Erythroblast (primary cell): ENCODE results near the gene ENTPD8.

Source experiments
- DNase-seq, 2 experiments: peaks; one replicate each; lab custom pipeline; 2025; lab: John Stamatoyannopoulos, UW
- GATA1 ChIP-seq: IDR thresholded peaks from 2 replicates; pipeline ENCODE4 v1.6.1; 2011; ENCODE audit warnings: low read depth, mild to moderate bottlenecking, control low read depth, low read length, moderate library complexity
- POLR2A ChIP-seq: IDR thresholded peaks from 2 replicates; pipeline ENCODE4 v1.6.1; 2011; ENCODE audit warnings: mild to moderate bottlenecking, low read length

Gene ENTPD8

DNA sequence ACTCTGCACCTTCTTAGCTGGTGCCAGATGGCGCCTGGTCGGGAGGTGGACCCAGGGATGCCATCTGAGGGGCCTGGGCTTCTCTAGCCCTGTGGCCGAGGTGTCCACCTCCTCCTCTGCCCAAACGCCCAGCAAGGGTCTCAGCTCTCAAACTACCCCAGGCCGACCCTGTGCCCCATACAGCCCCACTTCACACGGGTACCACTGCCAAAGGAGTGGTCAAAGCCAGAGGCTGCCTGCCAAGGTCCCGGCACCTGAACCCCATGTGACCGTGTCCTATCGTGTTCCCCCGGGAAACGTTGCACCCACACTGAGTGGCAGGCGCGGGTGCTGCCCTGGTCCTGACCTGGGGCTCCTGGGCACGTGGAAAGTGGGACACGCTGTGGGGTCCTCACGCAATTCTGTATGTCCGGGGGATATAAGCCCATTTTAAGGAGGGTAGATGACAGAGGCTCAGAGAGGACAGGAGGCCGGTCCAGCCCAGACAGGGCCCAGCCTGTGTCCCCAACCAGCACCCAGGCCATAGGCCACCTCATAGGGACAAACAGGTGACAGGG lies 1.9 kb downstream of the ENTPD8 start:
- TF ChIP-seq GATA1, result no peak
- TF ChIP-seq POLR2A, result no peak
- no peak for DNase-seq

DNA sequence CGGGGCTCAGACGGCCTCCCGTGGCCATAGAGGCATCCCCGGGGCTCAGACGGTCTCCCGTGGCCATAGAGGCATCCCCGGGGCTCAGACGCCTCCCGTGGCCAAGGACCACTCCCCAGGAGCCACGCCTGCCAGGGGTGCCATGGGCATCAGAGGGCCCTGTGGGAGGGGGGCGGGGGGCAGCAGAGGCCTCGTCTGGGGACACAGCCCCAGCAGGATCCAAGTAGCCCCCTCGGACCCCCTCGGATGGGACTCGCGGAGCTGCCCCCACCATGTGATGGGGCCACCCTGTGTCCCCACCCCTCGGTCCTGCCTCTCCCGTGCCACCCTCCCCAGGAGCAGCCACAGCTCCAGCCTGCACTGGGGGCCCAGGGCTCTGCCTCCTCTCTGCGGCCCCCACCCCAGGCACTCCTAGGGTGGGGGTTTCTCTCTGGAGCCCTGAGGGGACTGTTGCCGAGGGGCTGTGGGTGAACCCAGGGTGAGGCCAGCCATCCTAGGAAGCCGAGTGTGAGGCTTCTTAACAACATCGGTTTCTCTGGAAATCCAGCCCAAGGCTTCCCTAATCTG lies 2.5 kb downstream of the ENTPD8 start:
- no peak for TF ChIP-seq GATA1
- TF ChIP-seq POLR2A, result no peak
- no peak for DNase-seq

DNA sequence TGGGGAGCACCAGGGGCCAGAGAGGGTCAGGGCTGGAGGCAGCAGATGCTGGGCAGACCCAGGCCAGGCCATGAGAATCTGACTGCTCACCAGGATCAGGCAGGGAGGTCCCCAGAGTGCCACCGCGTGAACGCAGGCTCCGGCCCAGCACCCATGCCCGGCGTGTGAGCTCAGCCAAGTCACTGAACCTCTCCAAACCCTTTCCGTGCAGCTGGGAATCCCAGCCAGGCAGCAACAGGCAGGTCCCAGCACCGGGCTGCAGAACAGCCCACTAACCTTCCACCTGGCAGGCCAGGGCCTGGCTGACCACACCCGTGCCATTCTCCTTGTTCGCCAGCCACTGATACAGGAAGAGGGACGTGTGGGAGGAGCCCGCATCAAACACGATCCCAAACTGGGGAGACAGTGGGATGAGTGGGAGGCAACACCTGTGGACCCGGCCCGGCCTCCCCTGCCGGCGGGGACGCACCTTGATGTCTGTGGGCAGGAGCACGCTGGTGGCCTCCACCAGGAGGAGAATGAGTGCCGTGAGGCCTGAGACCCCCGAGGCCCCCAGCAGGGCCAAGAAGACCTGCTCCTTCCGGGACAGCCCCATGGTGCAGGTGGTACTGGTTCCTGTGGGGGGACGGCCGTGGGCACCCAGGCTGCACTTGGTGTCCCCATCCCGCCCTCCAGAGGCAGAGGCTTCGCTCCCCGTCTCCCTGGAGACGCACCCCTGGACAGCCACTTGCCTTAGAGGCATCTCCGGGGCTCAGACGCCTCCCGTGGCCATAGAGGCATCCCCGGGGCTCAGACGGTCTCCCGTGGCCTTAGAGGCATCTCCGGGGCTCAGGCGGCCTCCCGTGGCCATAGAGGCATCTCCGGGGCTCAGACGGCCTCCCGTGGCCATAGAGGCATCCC lies 3.2 kb downstream of the ENTPD8 start:
- TF ChIP-seq GATA1 (no peak), POLR2A (no peak)

DNA sequence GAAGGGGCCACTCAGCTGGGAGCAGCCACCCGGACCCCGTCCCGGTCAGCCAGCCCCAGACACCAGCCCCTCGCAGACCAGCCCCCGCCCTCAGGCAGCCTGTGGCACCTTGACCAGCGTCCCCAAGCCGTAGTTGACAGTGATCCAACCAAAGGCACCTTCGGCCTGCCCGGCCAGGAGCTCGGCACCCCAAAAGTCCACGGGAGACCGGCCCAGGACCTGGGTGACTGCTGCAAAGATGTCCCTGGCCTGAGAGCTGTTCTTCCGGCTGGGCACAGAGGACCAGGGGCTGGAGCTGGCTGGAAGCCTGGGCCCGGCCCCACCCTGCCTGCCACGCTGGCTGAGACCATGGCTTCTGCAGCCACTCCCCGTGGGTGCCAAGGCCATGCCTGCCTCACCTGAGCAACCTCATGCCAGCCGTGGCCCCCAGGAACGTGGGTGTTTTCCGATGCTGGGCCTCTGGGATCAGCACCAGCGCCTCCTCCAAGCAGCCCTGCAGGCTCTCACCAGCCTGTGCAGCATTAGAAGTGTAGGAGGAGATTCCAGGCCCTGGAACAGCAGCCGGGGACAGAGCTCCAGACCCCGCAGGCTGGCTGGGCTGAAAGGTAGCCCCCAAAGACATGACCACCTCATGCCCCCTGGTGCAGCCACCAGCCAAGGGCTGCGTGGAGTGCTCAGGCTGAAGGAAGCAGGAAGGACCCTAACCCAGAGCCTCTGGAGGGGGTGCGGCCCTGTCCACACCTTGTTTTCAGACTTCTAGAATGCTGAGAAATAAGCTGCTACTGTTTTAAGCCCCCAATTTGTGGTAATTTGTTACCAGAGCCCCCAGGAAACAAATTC lies 4.2 kb downstream of the ENTPD8 start:
- DNase-seq, result no peak
- TF ChIP-seq POLR2A, result no peak

More for the DNA sequence above, 3.2 kb downstream of the ENTPD8 start:
- DNase-seq, result no peak

DNA sequence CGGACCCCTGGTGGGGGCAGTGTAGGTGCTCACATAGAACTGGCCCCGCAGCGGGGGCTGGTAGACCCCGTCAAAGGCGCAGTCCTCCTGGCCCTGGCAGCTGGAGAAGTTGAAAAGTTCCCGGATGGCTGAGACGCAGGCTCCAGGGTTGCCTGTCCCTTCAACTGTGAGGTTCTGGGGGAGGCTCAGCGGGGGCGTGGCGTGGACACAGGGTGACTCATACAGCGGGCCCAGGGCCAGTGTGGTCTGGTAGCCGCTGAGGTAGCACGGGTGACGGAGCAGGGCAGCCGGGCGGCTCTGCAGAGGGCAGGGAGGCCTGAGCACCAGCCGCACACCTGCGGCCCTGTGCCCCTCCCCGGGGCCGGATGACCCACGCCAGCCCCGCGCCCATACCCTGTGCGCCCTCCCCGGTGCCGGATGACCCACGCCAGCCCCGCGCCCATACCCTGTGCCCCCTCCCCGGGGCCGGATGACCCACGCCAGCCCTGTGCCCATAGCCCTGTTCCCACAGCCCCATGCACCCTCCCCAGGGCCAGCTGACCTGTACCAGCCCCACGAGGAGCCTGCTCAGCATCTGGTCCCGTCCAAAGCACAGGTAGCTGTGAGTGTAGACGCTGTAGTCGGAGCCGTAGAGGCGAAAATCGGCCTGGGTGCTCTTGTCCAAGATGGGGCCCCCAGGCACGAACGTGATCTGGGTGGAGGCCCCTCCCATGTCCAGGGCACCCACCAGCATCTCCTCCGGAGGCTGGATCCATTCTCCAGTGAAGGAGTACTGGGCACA lies 5.0 kb downstream of the ENTPD8 start:
- DNase-seq, result peak in 1 of 2 experiments; percentile 27
- TF ChIP-seq POLR2A, result no peak
- no peak for TF ChIP-seq GATA1

DNA sequence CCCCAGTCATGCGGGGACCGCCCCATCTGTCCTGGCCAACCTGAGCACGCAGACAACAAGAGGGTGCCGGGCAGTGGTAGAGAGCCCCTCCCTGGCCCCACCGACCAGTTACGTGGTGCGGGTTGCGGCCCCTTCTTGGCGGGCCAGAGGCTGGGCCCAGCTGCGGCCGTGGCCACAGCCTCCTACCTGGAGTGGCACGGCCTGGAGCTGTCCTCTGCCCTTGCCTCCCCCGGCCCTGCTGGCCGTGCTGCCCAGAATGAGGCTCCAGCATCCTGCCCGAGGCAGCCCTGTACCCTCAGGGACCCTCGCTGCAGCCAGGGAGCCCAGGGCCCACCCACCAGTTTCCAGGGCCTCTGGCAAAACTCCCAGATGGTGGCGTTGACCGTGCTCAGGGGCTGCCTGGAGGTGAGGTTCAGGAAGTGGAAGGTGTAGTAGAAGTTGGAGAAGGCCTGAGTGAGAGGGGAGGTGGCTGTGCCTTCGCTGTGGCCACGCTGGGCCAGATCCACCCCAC lies 5.7 kb downstream of the ENTPD8 start:
- no peak for DNase-seq

DNA sequence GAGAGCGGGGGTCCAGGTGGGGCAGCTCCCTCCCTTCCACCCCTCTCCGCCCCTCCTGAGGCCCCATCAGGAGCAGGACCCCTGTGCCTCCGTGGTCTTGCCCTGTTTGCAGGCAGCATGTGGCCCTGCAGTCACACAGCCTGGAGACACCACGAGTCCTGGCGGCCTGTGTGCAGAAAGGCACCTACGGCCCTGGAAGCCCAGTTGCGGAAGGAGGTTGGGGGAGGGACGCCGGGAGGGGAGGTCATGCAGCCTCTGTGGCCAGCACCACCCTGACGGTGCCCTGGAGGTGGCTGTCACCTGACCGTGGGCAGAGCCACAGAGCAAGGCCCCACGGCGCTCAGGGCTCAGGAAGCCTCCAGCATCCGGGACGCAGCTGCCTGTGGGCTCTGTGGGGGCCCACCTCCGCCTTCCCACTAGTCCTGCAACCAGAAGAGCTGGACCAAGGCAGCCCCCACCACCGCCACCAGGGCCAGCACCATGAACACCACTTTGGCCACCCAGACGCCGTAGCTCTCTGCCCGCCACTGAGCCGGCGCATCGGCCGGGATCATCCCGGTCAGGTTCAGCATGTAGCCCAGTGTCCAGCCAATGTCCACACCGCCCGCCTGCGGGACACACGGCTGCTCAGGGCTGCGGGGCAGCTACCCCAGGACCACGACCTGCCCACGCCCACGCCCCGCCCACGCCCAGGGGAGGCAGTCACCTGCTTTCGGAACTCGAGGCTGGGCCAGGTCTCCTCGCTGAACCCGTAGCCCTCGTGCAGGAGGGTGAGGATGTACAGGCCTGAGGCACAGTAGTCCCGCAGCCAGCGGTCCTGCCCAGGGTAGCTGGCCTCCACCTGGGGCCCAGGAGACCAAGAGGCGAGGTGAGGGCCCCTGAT lies 6.4 kb downstream of the ENTPD8 start:
- DNase-seq, result no peak
- TF ChIP-seq GATA1 (no peak), POLR2A (no peak)

More for the DNA sequence above, 5.7 kb downstream of the ENTPD8 start:
- TF ChIP-seq GATA1, result no peak
- no peak for TF ChIP-seq POLR2A

DNA sequence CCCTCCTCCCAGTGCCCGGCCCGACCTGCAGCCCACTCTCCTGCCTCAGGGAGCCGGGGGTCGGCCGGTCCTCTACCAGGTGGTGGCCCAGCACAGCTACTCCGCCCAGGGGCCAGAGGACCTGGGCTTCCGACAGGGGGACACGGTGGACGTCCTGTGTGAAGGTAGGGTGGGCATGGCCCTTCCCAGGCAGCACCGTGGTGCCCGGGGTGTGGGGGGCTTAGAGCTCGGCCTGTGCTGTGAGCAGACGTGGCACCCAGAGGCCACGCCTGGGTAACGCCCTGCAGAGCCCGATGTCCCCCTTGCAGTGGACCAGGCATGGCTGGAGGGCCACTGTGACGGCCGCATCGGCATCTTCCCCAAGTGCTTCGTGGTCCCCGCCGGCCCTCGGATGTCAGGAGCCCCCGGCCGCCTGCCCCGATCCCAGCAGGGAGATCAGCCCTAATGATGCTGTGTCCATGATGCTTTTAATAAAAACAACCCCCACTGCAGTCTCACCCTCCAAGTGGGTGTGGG lies 7.2 kb downstream of the ENTPD8 start:
- no peak for DNase-seq
- TF ChIP-seq POLR2A, result no peak
- TF ChIP-seq GATA1, result no peak

DNA sequence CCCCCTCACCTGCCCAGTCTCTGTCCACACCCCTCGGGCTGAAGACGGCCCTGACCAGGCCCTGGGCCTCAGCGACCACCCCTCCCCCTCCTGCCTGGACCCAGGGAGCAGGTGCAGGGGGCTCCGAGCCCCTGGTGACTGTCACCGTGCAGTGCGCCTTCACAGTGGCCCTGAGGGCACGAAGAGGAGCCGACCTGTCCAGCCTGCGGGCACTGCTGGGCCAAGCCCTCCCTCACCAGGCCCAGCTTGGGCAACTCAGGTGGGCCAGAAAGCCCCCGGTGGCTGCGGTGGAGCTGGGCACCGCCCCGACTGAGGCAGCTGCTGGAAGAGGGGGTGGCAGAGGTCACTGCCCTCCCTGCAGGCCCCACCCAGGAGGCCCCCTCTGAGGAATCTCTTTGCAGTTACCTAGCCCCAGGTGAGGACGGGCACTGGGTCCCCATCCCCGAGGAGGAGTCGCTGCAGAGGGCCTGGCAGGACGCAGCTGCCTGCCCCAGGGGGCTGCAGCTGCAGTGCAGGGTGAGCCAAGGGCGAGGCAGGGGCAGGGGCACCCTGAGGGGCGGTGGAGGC lies 7.7 kb downstream of the ENTPD8 start:
- DNase-seq, result no peak
- no peak for TF ChIP-seq GATA1
- no peak for TF ChIP-seq POLR2A

DNA sequence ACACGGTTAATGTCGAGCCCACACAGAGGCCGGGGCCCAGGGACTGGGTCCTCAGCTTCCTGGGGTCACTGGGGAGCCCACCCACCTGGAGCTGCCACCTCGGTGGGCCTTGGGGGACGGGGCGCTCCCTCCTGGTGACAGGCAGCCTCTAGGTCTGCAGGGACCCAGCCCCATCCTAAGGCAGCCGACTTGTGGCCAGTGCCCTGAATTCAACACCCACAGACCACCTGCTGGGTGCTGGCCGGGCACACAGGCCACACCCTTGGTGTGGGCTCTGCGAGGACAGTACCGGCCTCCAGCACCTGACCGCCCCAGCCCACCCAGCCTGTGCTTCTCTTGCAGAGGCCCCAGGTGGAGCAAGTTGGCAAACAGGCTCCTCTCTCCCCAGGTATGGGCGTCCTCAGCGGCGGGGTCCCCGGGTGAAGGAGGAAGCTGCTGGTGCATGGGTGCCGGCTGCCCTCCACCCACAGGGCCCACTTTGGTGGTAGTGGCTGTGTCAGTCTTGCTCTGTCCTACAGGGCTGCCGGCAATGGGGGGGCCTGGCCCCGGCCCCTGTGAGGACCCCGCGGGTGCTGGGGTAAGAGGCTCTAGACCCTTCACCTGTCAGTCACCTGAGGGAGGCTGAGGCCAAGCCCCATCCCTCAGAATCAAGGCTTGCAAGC lies 8.3 kb downstream of the ENTPD8 start:
- DNase-seq, result no peak
- no peak for TF ChIP-seq POLR2A
- TF ChIP-seq GATA1, result no peak
